HG02840 (cell line): ENCODE results near the gene AMFR.

Source experiments
- ATAC-seq: cut with Tn5 transposase; IDR thresholded peaks from one replicate; pipeline ENCODE4 v1.9.1; 2021; ENCODE audit warnings: mild to moderate bottlenecking, moderate library complexity, moderate number of reproducible peaks; ENCODE audit not compliant: unreplicated experiment, low FRiP score

The AMFR gene

DNA sequence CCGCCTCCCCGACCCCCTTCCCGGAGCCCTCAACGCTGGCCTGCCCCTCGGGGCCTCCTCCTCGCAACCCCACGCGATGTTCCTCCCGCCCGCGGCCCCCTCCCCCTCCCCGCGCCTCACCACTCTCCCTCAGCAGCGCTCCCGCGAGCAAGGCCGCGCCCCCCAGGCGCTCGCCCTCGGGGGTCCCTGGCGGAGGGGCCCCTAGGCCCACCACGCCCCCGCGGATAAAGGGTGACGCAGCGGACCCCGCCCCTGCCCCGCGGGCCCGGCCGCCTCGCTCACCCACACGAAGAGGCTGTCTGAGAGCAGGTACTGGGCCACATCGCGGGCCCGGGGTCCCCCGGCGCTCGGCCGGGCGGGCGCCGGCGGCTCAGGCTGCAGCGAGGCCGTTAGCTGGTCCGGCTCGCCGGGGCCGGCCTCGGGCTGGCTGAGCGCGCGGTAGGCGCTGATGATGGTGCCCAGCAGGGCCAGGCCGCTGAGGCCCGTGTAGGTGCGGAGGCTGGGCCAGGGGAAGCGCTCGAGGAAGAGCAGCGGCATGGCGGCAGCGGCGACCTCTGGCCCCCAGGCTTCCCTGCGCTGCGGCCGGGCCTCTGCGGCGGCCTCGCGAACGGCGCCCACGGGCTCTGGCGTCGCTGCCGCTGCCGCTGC is 430 bp downstream of the AMFR start:
- ATAC-seq, result peak; percentile 23

DNA sequence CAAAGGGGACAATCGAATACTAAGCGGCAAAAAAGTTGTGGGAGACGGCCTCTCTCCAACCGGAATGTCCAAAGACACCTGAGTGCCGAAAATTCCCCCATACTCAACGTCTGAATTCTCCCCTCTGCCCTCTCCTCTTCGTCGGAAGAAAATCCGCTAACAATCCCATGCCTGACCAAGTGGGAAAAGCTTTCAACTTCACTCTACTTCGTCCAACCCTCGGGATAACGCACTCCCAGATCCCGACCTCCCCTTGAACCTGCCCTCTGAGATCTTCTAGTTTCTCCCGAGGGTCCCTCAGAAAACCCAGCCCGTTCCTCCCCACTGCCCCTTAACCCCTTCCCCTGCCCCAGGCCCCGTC is 961 bp downstream of the AMFR start:
- no peak for ATAC-seq

DNA sequence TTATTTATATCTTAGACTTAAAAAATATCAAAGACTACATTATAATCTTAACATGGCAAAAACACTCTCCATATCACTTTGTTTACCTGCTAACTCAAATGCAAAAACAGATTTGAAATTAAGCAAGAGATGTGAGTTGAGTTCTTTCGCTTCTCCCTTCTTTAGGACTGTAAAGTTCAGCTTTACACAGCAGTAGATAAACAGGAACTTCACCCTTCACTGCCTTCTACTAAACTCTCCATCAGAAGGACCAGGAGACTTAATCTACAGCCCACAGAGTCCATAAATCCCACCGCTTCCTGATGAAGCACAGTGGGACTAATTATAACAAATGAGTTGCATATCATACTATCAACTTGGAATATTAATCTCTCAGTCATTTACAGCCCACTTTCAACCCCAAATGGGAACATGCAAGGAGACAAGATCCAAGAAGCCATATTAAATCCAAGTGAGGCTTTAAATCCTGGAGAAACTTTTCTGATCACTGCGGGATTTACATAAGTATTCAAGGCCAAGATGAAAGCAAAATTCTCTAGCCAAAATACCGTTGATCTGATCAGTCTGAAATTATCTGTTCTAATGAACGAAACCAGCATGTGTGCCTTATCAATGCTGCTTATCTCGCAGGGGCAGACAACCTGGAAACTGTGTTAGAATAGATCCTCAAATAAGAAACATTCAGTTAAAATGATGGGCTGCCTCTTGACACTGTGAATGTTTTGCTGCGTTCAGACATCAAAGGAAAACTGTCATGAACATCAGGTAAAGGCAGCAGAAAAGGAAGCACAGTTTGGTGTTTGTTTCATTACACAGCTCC is 1.6 kb downstream of the AMFR start:
- no peak for ATAC-seq

DNA sequence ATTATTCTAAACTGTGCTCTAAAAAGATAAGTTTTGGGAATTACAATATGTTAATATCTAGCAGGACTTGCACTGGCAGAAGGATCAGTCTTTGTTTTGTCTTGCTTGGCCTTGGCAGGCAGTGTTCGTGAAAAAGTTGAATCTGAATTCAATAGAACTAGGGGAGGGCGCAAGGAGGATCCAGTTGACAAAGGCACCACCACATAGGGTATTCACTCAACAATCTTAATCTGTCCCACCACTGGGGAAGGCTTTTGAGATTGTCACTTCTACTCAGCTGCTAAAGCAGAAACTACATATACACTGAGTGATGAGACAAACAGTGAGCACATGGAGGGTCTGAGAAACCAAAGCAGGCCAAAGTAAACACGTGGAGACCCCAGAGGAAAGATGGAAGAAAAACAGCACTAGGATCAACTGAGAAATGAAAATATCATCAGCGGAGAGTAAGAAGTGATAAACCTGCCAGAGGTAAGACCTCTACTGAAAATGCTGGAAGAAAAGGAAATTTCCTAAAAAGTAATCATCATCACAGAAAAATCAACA is 2.4 kb downstream of the AMFR start:
- ATAC-seq, result no peak

DNA sequence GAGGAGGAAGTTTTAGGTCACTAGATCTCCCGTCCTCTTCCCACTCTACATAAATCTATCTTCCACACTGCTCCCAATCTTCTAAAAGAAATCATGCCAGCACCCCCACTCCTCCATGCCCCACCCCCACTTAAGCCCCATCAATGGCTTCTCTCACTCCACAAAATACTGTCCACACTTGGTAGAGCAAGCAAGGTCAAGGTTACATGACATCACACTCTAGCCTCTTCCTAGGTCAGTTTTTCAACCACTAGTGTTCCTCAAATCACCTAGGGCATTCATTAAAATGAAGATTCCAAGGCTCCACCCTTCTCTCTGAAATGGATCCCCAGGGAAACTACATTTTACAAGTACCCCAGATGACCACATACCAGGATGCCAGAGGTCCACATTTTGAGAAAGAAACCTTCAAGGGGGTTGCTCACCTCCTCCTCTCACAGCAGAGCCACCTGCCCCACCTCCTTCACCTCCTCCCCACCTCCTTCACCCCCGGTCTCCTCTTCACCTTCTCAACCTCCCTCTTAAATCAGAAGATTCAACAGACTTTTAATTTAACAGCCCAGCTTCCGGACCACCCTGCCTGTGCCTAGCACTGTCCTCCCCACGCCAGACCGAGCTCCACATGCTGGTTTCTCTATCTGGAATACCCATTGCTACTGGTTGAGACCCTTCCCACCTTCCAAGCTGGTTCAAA is 3.2 kb downstream of the AMFR start:
- no peak for ATAC-seq

DNA sequence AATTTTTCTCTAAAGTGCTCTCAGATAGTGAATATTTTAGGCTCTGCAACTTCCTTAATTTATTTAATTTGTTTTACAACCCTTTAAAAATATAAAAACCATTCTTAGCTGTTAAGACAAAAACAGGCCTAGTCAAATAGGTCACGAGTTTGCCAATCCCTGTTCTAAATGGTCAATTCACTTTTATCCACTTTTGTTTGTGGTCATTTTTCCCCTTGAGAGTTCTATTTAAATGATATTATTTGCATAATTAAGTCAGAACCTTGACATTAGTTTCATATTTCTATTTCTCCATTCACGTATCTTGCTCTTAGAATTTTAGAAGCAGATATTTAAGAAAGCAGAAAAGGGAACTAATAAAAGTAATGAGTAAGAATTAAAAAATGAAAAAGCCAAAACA is 4.0 kb downstream of the AMFR start:
- no peak for ATAC-seq

DNA sequence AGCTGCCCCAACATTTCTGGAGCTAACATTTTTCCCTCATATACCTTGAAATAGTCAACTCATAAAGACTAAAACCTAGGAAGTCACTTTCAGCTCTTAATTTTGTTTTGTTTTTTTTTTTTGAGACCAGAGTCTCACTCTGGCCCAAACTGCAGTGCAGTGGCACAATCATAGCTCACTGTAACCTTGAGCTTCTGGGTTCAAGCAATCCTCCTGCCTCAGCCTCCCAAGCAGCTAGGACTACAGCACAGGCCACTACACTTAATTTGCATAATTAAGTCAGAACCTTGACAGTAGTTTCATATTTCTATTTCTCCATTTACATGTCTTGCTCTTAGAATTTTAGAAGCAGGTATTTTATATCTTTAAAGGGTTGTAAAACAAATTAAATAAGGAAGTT is 4.7 kb downstream of the AMFR start:
- no peak for ATAC-seq

DNA sequence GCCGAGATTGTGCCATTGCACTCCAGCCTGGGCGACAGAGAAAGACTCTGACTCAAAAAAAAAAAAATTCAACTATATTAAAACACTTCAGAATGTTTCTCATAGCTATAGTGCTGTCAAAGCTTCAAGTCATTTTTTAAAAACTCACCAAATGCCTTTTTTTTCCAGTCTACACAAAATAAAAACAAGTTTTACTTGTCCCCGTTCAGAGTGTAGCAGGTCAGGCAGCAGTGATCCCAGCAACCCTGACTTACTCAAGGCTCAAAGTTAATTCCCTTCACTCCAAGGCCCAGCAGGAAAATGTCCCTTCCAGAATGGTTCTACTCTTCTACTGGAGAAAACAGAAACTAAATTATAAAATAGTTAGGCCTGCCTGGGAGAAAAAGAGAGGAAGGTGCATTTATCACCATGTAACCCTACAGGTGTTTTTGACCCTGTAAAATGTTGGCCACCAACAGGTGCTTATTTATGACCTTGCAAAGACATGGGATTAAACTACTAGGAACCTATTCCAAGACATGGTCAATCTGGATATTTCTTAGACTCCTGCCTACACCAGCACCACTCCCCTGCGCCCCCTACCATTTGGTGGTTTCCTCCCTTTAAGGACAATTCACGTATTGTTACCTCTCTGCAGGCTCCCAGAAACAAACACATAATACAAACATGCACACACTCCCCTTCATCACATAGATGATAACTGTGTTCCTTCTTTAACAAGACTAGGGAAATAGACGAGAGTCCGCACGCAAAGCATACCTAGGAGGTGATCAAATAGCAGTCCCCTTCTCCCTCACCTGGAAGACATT is 5.4 kb downstream of the AMFR start:
- ATAC-seq, result no peak

DNA sequence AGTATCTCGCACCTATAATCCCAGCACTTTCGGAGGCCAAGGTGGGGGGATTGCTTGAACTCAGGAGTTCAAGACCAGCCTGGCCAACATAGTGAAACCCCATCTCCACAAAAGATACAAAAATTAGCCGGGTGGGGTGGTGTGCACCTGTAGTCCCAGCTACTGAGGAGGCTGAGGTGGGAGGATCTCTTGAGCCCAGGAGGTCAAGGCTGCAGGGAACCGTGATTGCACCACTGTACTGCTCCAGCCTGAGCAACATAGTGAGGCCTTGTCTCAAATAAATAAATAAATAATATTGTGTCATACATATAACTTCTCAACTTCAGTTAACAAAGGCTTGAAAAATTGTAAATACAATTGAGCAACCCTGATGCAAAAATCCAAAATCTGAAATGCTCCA is 8.2 kb downstream of the AMFR start:
- ATAC-seq, result no peak

DNA sequence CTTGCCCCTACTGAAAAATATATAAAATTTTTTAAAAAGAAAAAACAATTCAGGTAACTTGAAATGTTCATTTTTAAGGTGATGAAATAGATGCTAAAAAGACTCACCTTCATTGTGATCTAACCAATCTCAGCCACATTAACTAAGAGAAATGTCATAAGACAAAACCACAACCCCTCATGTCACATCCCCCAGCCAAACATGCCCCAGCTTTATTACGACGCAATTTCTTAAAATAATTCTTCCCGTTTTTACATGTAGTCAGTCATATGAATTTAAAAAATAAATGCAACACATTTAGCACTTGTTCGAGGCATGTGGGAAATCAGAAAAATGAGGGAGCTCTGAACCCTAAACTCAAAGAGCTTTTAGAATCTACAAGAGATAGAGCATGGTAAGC is 9.5 kb downstream of the AMFR start:
- ATAC-seq, result no peak

DNA sequence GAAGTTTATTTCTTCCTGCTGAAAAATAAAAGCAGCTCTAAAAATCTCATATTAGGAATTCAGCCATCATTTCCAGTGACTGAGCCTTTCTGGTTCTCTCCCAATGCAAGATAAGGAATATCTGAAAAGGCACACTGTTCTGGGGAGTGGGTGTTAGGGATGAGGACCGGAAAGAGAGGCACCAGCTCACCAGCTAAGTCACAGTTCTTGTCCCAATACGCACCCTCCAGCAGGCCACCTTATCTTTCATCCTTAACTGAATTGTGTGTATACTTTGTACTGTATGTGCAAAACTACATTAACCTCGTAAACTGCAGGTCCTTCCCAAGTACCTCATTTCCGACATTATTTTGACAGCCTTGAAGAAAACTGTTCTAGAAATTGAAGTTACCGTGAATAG is 11.0 kb downstream of the AMFR start:
- ATAC-seq, result no peak

DNA sequence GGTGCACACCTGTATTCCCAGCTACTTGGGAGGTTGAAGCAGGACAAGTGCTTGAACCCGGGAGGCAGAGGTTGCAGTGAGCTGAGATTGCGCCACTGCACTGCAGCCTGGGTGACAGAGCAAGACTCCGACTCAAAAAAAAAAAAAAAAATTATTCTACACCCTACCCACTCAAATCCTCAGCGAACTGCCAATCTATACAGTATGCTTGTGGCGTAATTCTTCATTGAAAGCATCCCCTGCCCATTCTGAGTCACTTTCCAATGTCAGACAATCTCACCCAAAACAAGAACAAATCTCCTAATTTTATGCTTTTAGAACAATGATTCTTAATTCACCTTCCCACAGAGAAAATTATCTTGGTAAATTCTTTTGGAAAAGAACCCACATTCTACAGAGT is 12.0 kb downstream of the AMFR start:
- no peak for ATAC-seq

DNA sequence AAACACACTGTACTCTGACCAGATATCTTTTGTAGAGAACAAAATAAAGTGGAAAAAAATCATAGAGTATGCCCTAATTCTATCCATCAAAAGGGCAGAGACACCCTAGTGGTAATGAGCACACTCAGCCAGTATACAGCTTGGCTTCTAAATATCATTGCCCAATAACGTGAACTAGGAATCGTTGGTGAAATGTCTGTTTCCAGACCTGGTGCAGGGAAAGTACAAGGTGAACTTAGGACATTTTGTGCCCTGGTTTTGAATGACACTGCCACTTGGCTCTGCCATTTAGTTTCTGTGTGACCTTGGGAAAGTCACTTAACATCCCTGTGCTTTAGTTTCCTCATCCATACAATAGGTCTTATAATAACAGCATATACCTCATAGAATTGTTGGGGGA is 13.7 kb downstream of the AMFR start:
- ATAC-seq, result no peak

DNA sequence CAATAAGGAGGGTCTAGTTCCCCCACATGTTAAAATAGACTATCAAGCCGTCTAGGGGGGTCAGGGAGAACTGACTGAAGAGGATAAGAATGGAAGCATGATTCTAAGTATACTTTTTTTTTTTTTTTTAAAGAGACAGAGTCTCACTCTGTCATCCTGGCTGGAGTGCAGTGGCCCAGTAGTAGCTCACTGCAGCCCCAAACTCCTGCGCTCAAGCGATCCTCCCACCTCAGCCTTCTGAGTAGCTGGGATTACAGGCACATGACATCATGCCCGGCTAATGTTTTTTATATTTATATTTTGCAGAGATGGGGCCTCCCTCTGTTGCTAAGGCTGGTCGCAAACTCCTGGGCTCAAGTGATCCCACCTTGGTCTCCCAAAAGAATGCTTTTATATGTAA is 14.2 kb downstream of the AMFR start:
- ATAC-seq, result no peak

DNA sequence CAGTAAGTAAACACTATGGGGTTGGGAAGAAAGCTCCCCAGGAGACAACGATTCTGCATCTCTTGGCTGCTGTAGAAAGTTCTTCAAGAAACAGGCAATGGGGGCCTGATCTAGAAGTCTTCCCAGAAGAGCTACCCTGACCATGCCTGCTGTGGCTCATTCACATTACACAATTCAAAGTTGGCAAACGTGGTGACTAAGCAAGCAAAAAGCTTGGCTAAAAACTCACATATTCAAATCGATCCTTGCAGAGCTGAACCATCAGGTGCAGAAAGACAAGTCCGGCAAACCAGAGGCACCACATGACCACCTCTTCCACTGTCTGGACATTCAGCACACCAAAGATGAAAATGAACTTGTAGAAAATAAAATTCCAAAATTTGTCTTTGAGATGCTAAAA is 16.1 kb downstream of the AMFR start:
- no peak for ATAC-seq

DNA sequence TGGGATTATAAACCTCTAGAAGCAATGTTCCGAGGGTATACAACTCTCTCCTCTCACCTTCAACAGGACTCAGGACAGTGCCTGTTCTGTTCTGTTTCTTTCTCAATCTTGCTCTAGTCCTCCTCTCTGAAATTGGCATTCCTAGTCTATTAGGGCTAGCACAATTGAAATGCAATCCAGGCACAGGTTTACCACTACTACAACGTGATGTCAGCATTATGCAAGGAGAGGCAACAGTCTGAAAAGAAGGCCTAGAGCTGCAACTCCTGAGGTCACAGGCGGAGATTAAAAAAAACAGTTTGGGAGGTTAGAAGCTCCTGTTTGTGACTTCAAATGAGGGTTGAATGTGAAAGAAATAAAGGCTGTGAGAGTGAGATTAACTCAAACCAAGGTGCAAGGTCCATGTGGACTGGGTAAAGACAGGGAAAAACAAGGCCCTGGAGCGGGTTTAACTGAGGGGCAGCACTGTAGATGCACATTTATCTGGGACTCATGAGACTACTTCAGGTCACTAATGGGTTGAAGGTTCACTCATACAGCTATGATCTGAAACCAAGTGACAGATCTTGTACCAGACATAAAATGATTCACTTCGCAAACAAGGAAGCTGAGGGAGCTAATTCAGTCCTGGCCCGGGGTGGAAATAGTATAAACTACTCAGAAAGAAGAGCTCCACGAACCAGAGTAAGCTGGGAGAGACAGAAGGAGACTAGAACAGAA is 16.8 kb downstream of the AMFR start:
- ATAC-seq, result no peak

DNA sequence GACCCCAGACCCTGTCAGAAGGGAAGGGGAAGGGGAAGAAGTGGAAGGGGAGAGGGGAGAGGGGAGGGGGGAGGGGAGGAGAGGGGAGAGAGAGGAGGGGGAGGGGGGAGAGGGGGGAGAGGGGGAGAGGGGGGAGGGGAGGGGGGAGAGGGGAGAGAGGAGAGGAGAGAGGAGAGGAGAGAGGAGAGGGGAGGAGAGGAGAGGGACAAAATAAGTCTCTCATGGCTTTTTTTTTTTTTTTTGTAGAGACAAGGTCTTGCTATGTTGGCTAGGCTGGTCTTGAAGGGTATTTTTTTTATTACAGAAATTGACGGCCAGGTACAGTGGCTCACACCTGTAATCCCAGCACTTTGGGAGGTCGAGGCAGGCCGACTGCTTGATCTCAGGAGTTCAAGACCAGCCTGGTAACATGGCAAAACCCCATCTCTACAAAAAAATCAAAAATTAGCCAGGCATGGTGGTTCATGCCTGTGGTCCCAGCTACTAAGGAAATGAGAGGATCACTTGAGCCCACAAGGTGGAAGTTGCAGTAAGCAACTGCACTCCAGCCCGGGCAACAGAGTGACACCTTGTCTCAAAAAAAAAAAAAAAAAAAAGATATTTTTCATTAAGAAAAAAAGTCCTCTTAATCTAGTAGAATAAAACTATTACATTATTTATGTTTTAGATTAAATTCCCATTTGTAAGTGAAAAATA is 19.2 kb downstream of the AMFR start:
- ATAC-seq, result no peak

DNA sequence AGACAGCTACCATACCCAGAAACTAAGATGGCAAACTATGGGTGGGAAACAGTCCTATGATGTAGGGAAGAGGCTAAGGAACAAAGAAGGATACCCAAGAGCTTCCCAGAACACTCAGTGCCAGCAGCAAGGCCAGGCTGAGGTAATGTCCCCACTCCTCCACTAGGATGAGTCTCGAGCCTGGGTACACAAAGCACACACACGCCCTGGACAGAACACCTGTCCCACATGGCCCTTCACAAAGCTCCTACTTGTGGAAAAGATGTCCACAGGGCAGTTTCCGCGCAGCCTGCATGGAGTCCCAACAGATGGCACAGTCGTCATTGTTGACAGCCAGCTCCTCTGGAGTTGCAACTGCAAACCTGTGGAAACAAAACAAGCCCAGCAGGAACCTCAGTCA is 23.9 kb downstream of the AMFR start:
- no peak for ATAC-seq

DNA sequence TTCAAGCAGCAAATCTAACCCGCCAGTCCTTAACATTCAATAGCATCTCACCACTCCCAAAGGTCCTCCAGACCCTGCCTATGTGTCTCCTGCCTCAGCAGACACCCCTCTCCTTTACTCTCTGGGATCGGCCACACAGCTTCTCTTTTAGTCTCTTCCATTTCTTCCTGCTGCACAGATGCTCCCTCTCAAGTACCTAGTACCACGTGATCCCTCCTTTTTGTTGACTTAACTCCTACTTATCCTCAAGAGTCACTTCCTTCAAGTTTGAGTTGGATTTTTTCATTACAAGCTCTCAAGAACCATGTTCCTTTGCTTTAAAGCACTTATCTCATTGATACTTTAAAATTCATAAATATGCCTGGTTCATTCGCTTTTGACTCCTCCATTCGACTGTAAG is 24.9 kb downstream of the AMFR start:
- no peak for ATAC-seq
